Keratinocyte (primary cell): ENCODE results near the gene UBASH3B. TPM values are rescaled to one million over a fixed set of nuclear protein-coding genes. Genes with fewer than 3 reads are reported as not detected.

Source experiments
- DNase-seq: peaks from one replicate; pipeline ENCODE4 v3.0.0-alpha.2; 2011; ENCODE audit warnings: low read depth, missing footprints, low spot score
- FAIRE-seq: peaks from 2 replicates; lab custom pipeline; 2011; peaks lifted over from hg19 to GRCh38; lab: Jason Lieb, UNC
- H2AFZ ChIP-seq: 2 replicates; pipeline ENCODE4 v1.6.0; 2012; ENCODE audit warnings: low read length, control low read depth, inconsistent platforms; ENCODE audit not compliant: control insufficient read depth
- H3K27ac ChIP-seq: 2 replicates; pipeline ENCODE4 v1.5.1; 2011; ENCODE audit warnings: low read length; ENCODE audit not compliant: control insufficient read depth, insufficient read depth
- H3K27me3 ChIP-seq: 3 replicates; pipeline ENCODE4 v1.6.0; 2011; ENCODE audit warnings: low read length; ENCODE audit not compliant: control insufficient read depth, insufficient read depth; ENCODE audit errors: extremely low read depth
- H3K36me3 ChIP-seq, 2 experiments: 2 replicates in 1 of 2; 3 replicates in 1 of 2; pipeline ENCODE4 v1.5.1; 2011; ENCODE audit warnings: low read length in 2 of 2, mild to moderate bottlenecking in 1 of 2; ENCODE audit not compliant: control insufficient read depth in 2 of 2, insufficient read depth in 2 of 2; ENCODE audit errors: extremely low read depth in 1 of 2
- H3K4me1 ChIP-seq: 3 replicates; pipeline ENCODE4 v1.5.1; 2011; ENCODE audit warnings: low read length; ENCODE audit not compliant: control insufficient read depth, insufficient read depth; ENCODE audit errors: extremely low read depth
- H3K4me2 ChIP-seq: 3 replicates; pipeline ENCODE4 v1.6.0; 2011; ENCODE audit warnings: low read depth, low read length; ENCODE audit not compliant: control insufficient read depth, insufficient read depth; ENCODE audit errors: extremely low read depth
- H3K4me3 ChIP-seq, 3 experiments: fragments of 200-600 bp in 1 of 3; sonication (generic) in 1 of 3; 2 replicates in 2 of 3; 3 replicates in 1 of 3; pipeline ENCODE4 v1.5.1; 2011 to 2016; ENCODE audit warnings: low read length in 3 of 3, mild to moderate bottlenecking in 3 of 3, control low read depth in 2 of 3, inconsistent platforms in 1 of 3, low read depth in 1 of 3, mixed read lengths in 1 of 3, mixed run types in 1 of 3, moderate library complexity in 1 of 3; ENCODE audit not compliant: control insufficient read depth in 2 of 3, insufficient read depth in 2 of 3; ENCODE audit errors: extremely low read depth in 1 of 3
- H3K79me2 ChIP-seq: 2 replicates; pipeline ENCODE4 v1.6.0; 2012; ENCODE audit warnings: low read length; ENCODE audit not compliant: control insufficient read depth, insufficient read depth
- H3K9ac ChIP-seq: 3 replicates; pipeline ENCODE4 v1.6.0; 2011; ENCODE audit warnings: low read length; ENCODE audit not compliant: control insufficient read depth, insufficient read depth; ENCODE audit errors: extremely low read depth
- H3K9me1 ChIP-seq: 3 replicates; pipeline ENCODE4 v1.6.0; 2011; ENCODE audit warnings: low read length; ENCODE audit not compliant: control insufficient read depth, insufficient read depth; ENCODE audit errors: extremely low read depth
- H3K9me3 ChIP-seq: 2 replicates; pipeline ENCODE4 v1.5.1; 2012; ENCODE audit warnings: low read depth, low read length; ENCODE audit not compliant: control insufficient read depth
- H4K20me1 ChIP-seq: 3 replicates; pipeline ENCODE4 v1.6.0; 2011; ENCODE audit warnings: low read length; ENCODE audit not compliant: control insufficient read depth, insufficient read depth; ENCODE audit errors: extremely low read depth
- CTCF ChIP-seq, 3 experiments: IDR thresholded peaks in 1 of 3; conservative IDR thresholded peaks in 1 of 3; optimal IDR thresholded peaks in 1 of 3; 2 replicates in 2 of 3; 3 replicates in 1 of 3; pipeline versions ENCODE3 to v1.5.1; 2011; ENCODE audit warnings: low read length in 3 of 3, mild to moderate bottlenecking in 3 of 3, moderate library complexity in 2 of 3, control low read depth in 1 of 3, inconsistent platforms in 1 of 3; ENCODE audit not compliant: insufficient read depth in 2 of 3; ENCODE audit errors: extremely low read depth in 1 of 3
- EZH2 ChIP-seq: IDR thresholded peaks from one replicate; pipeline ENCODE4 v1.6.1; 2012; ENCODE audit warnings: inconsistent platforms, mild to moderate bottlenecking, low read length, moderate library complexity
- dilution Hi-C: fragments of 300-500 bp; cut with MboI; formaldehyde crosslinking; loops from one replicate; pipeline ENCODE4 v1.7.0; 2020; ENCODE audit warnings: low sequenced_read_pairs; ENCODE audit not compliant: extremely low pct_ligation_motif_present
- polyA plus RNA-seq, 5 experiments: library from polyadenylated mRNA; depleted of rRNA in 3 of 5; stranded (reverse) in 3 of 5; stranded (forward) in 1 of 5; unstranded in 1 of 5; fragments of >200 nt; gene quantifications; 1 replicate in 1 of 5; 2 replicates in 3 of 5; 3 replicates in 1 of 5; pipeline versions ENCODE4 v1.2.1 to v1.2.3, GENCODE V29; 2011 to 2012; ENCODE audit warnings: missing spikeins in 2 of 5, low read depth in 1 of 5, low replicate concordance in 1 of 5

The UBASH3B gene
- polyA plus RNA-seq, 1 donor (not counting 4 experiments of a cell fraction or from before 2014, with no cell fraction given): 25.0 TPM

GRCh38 chr11:122750049-122750448 is 94.5 kb downstream of the UBASH3B start:
- no peak overlapping the region for H3K4me3 ChIP-seq
- dilution Hi-C loops: no loop called here
- peaks cover 24% of the 10 kb centered on the region for H3K79me2 ChIP-seq
- FAIRE-seq (no peak), DNase-seq (no peak)
- H3K9me3 ChIP-seq: no peaks in the 10 kb centered on the region
- H3K36me3 ChIP-seq: peaks cover 2 to 6% of the 10 kb centered on the region in 2 experiments
- no peak overlapping the region for H3K9ac ChIP-seq
- H3K27me3 ChIP-seq: no peaks in the 10 kb centered on the region
- no peak overlapping the region for H3K4me2 ChIP-seq
- TF ChIP-seq EZH2 (no peak), CTCF (optimal IDR thresholded peaks at IDR 0.05 in 1 of 3, IDR thresholded peaks at IDR 0.05 in 1 of 3, conservative IDR thresholded peaks at IDR 0.05 in 1 of 3; ENCODE audit: extremely low read depth in 1 of 3, insufficient read depth in 2 of 3, low read length in 3 of 3) (no peak)
- no peak overlapping the region for H3K27ac ChIP-seq
- H4K20me1 ChIP-seq: peaks cover 2% of the 10 kb centered on the region
- H2AFZ ChIP-seq: no peak overlapping the region
- peaks cover 13% of the 10 kb centered on the region for H3K4me1 ChIP-seq
- H3K9me1 ChIP-seq: peaks cover 2% of the 10 kb centered on the region

- H3K27ac ChIP-seq: no peak overlapping the region
- no peak overlapping the region for H3K4me3 ChIP-seq
- no peaks in the 10 kb centered on the region for H3K27me3 ChIP-seq
- peaks cover 18% of the 10 kb centered on the region for H3K79me2 ChIP-seq
- H3K9ac ChIP-seq: no peak overlapping the region
- TF ChIP-seq EZH2 (no peak), CTCF (optimal IDR thresholded peaks at IDR 0.05 in 1 of 3, IDR thresholded peaks at IDR 0.05 in 1 of 3, conservative IDR thresholded peaks at IDR 0.05 in 1 of 3; ENCODE audit: extremely low read depth in 1 of 3, insufficient read depth in 2 of 3, low read length in 3 of 3) (no peak)
- no peak overlapping the region for H2AFZ ChIP-seq
- peaks cover 2% of the 10 kb centered on the region for H4K20me1 ChIP-seq
- H3K9me3 ChIP-seq: no peaks in the 10 kb centered on the region
- peaks cover 13% of the 10 kb centered on the region for H3K4me1 ChIP-seq
- dilution Hi-C loops: no loop called here
- peaks cover 3 to 6% of the 10 kb centered on the region in 2 experiments for H3K36me3 ChIP-seq
- H3K4me2 ChIP-seq: no peak overlapping the region
- FAIRE-seq (no peak), DNase-seq (no peak)
- H3K9me1 ChIP-seq: peaks cover 2% of the 10 kb centered on the region
Observed at GRCh38 chr11:122751292-122752070, 96.0 kb downstream of the UBASH3B start.
